Mammary epithelial cell (primary cell): Measurements from ENCODE around the gene P2RY4.

Experiments used
- CTCF ChIP-seq, 2 donors: IDR thresholded peaks in 1 of 2; conservative IDR thresholded peaks in 1 of 2; 2 replicates each; pipeline ENCODE4 v1.5.1; 2011 to 2012; ENCODE audit warnings: inconsistent platforms in 2 of 2, low read length in 2 of 2, mild to moderate bottlenecking in 2 of 2, control low read depth in 1 of 2, low read depth in 1 of 2; ENCODE audit not compliant: insufficient read depth in 1 of 2; ENCODE audit errors: extremely low read depth in 1 of 2
- EZH2 ChIP-seq: IDR thresholded peaks from 2 replicates; pipeline ENCODE4 v1.6.1; 2012; ENCODE audit warnings: low read length, inconsistent platforms, borderline replicate concordance

- TF ChIP-seq CTCF (conservative IDR thresholded peaks at IDR 0.05 in 1 of 2, IDR thresholded peaks at IDR 0.05 in 1 of 2; ENCODE audit: extremely low read depth in 1 of 2, insufficient read depth in 1 of 2, low read depth in 1 of 2, low read length in 2 of 2) (no peak), EZH2 (no peak)
Observed at GRCh38 chrX:70268034-70268433, 8.0 kb upstream of the P2RY4 start, which contains the start of gene ARR3.
